OCI-LY7 (cell line): ENCODE results near the gene SMIM33. TPM values are rescaled to one million over a fixed set of nuclear protein-coding genes. Genes with fewer than 3 reads are reported as not detected.

Source experiments
- BruUV-seq: library from RNA; stranded (reverse); fragments of 400-500 nt; replicated peaks from 2 replicates; lab custom pipeline; 2021; lab: Mats Ljungman, UMichigan
- CTCF ChIA-PET: fragments of 300-600 bp; sonication (Branson Sonifier 250); formaldehyde crosslinking; loops from one replicate; lab custom pipeline; 2022; ENCODE audit warnings: antibody characterized with exemption; ENCODE audit not compliant: unreplicated experiment; lab: Charles Lee
- POLR2A ChIA-PET: fragments of 300-600 bp; sonication (Branson Sonifier 250); formaldehyde crosslinking; loops from one replicate; lab custom pipeline; 2022; ENCODE audit warnings: antibody characterized with exemption; lab: Charles Lee
- DNase-seq: peaks from one replicate; pipeline ENCODE4 v3.0.0-alpha.2; 2015; ENCODE audit warnings: low spot score
- H2AFZ ChIP-seq: fragments of 200-600 bp; sonication (generic), shearing (Covaris generic); 2 replicates; pipeline ENCODE4 v1.6.1; 2014; ENCODE audit warnings: mild to moderate bottlenecking, antibody characterized with exemption, low read length, moderate library complexity
- H3K27ac ChIP-seq: fragments of 200-600 bp; sonication (generic); 2 replicates; pipeline ENCODE4 v1.5.1; 2014; ENCODE audit warnings: mixed run types, low read depth, mild to moderate bottlenecking, moderate library complexity, low read length, inconsistent platforms; ENCODE audit not compliant: poor library complexity, severe bottlenecking
- H3K36me3 ChIP-seq: fragments of 200-600 bp; sonication (generic); 2 replicates; pipeline ENCODE4 v1.6.1; 2014; ENCODE audit warnings: mild to moderate bottlenecking, antibody characterized with exemption, low read length, moderate library complexity, mixed read lengths; ENCODE audit not compliant: insufficient read depth
- H3K4me1 ChIP-seq: fragments of 200-600 bp; sonication (generic); 2 replicates; pipeline ENCODE4 v1.5.1; 2014; ENCODE audit warnings: mild to moderate bottlenecking, low read length; ENCODE audit not compliant: insufficient read depth, poor library complexity, severe bottlenecking
- H3K4me2 ChIP-seq: fragments of 200-600 bp; sonication (generic); 2 replicates; pipeline ENCODE4 v1.6.1; 2014; ENCODE audit warnings: mild to moderate bottlenecking, low read length
- H3K4me3 ChIP-seq: fragments of 200-600 bp; sonication (generic); 2 replicates; pipeline ENCODE4 v1.5.1; 2014; ENCODE audit warnings: mild to moderate bottlenecking, low read depth, low read length; ENCODE audit not compliant: poor library complexity, severe bottlenecking
- H3K79me2 ChIP-seq: fragments of 200-600 bp; sonication (generic); 2 replicates; pipeline ENCODE4 v1.6.1; 2016; ENCODE audit warnings: low read depth, mild to moderate bottlenecking, low read length, moderate library complexity, mixed read lengths; ENCODE audit not compliant: insufficient read depth
- H3K9me2 ChIP-seq: fragments of 200-600 bp; sonication (generic); 2 replicates; pipeline ENCODE4 v1.6.1; 2016; ENCODE audit warnings: mild to moderate bottlenecking, low read length, mixed read lengths; ENCODE audit not compliant: insufficient read depth
- H3K9me3 ChIP-seq: fragments of 200-600 bp; sonication (generic); 2 replicates; pipeline ENCODE4 v1.6.1; 2014; ENCODE audit warnings: mild to moderate bottlenecking, mixed run types, low read length, mixed read lengths
- H4K20me1 ChIP-seq: fragments of 200-600 bp; sonication (generic); 2 replicates; pipeline ENCODE4 v1.6.1; 2014; ENCODE audit warnings: mild to moderate bottlenecking, antibody characterized with exemption, low read length, moderate library complexity, mixed read lengths; ENCODE audit not compliant: insufficient read depth
- CTCF ChIP-seq: fragments of 200-600 bp; sonication (generic); conservative IDR thresholded peaks from 2 replicates; pipeline ENCODE4 v1.5.1; 2014; ENCODE audit warnings: mild to moderate bottlenecking, antibody characterized with exemption, low read length, moderate library complexity, mixed read lengths
- EZH2phosphoT487 ChIP-seq: fragments of 200-600 bp; sonication (generic); IDR thresholded peaks from 2 replicates; pipeline ENCODE4 v1.6.1; 2018; ENCODE audit warnings: low read depth, borderline replicate concordance, mild to moderate bottlenecking, mixed run types, antibody characterized with exemption, low read length, moderate library complexity, mixed read lengths
- intact Hi-C: fragments of 100-400 bp; cut with micrococcal nuclease; formaldehyde crosslinking; loops from one replicate; pipeline ENCODE4 v1.10.0; 2022; ENCODE audit not compliant: unreplicated experiment
- total RNA-seq, 2 experiments: library from RNA; depleted of rRNA in 1 of 2; stranded (reverse); fragments of >200 nt in 1 of 2; shearing (Covaris generic) in 1 of 2; gene quantifications; 2 replicates each; pipeline ENCODE4 v1.2.3, GENCODE V29; 2014 to 2022

The SMIM33 gene
- total RNA-seq, 2 experiments from 2014 or later = not detected

GRCh38 chr5:139481122-139481533 is 10.3 kb downstream of the SMIM33 start:
- POLR2A ChIA-PET = interaction anchor here (1.1 kb wide), 1 partner anchor 13 kb away, joined by 3 read pairs; no protein-coding TSS in a partner anchor
- H4K20me1 ChIP-seq = no peaks in the 10 kb centered on the region
- H3K4me3 ChIP-seq = no peak overlapping the region
- no peak for DNase-seq
- intact Hi-C loops = no loop called here
- TF ChIP-seq EZH2phosphoT487 = no peak
- TF ChIP-seq CTCF = no peak
- no peak overlapping the region for H3K27ac ChIP-seq
- no peaks in the 10 kb centered on the region for H3K9me3 ChIP-seq
- H3K79me2 ChIP-seq = no peaks in the 10 kb centered on the region
- no peaks in the 10 kb centered on the region for H3K9me2 ChIP-seq
- no peak overlapping the region for H3K4me2 ChIP-seq
- H2AFZ ChIP-seq = no peak overlapping the region
- CTCF ChIA-PET = no interaction called here
- peaks cover 10% of the 10 kb centered on the region for H3K4me1 ChIP-seq
- H3K36me3 ChIP-seq = no peaks in the 10 kb centered on the region
- BruUV-seq = no TSS peak

DNA sequence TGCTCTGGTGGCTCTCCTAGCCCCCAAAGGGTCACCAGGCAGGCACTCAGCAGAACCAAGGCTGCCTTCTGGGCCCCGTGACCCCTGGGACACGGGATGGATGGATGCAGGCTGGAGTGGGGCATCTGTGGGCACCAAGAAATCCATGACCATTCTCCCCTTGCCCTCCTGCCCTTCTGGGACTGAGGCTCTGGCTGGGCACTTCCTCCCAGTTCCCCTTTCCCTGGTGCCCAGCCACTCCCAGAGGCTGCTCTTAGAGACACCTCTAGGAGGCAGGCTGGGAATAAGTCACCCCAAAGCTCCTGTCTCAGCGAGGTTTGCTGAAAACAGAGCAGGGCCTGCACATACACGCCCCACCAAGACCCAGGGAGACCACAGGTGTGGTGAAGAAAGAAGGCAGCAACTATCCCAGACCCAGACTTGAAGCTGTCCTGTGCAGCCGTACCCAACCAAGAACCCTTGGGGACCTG is 10.8 kb downstream of the SMIM33 start:
- POLR2A ChIA-PET = interaction anchor here (1.1 kb wide), 1 partner anchor 13 kb away, joined by 3 read pairs; no protein-coding TSS in a partner anchor

More for the DNA sequence above, 10.8 kb downstream of the SMIM33 start:
- intact Hi-C loops = no loop called here
- no peak for DNase-seq
- Histone ChIP-seq H4K20me1 (no peaks in the 10 kb centered on the region), H3K9me3 (no peaks in the 10 kb centered on the region), H3K79me2 (no peaks in the 10 kb centered on the region), H3K4me2 (no peak overlapping the region), H3K4me3 (no peak overlapping the region), H3K4me1 (peaks cover 10% of the 10 kb centered on the region), H2AFZ (no peak overlapping the region), H3K27ac (no peak overlapping the region), H3K9me2 (no peaks in the 10 kb centered on the region), H3K36me3 (no peaks in the 10 kb centered on the region)
- no peak for TF ChIP-seq CTCF
- CTCF ChIA-PET = no interaction called here
- BruUV-seq = no TSS peak
